Heart left ventricle (tissue), 16 donors: Measurements from ENCODE around the gene ABCC5. TPM values are rescaled to one million over a fixed set of nuclear protein-coding genes. Genes with fewer than 3 reads are reported as not detected.

Source experiments
- ATAC-seq, 4 donors: fragments of 200-7000 bp; cut with Tn5 transposase; one replicate each; pipeline ENCODE4 v1.9.1; 2020 to 2022; ENCODE audit warnings: moderate library complexity in 4 of 4, mild to moderate bottlenecking in 3 of 4, moderate number of reproducible peaks in 1 of 4
- DNase-seq, 5 donors: peaks; one replicate each; pipeline ENCODE4 v3.0.0-alpha.2; 2020
- H3K27ac ChIP-seq, 12 donors: fragments of 200-600 bp; sonication (generic) in 4 of 12; one replicate each; pipeline versions ENCODE4 v1.5.0 to v1.8.0; 2016 to 2022; ENCODE audit warnings: mild to moderate bottlenecking in 2 of 12
- H3K27me3 ChIP-seq, 9 donors: fragments of 200-600 bp; sonication (generic) in 2 of 9; one replicate each; pipeline versions ENCODE4 v1.5.1 to v1.8.0; 2016 to 2022; ENCODE audit warnings: mild to moderate bottlenecking in 3 of 9
- H3K36me3 ChIP-seq, 9 donors: fragments of 200-600 bp; sonication (generic) in 2 of 9; one replicate each; pipeline versions ENCODE4 v1.5.0 to v1.8.0; 2018 to 2022; ENCODE audit warnings: mild to moderate bottlenecking in 2 of 9
- H3K4me1 ChIP-seq, 12 donors: fragments of 200-600 bp; sonication (generic) in 4 of 12; one replicate each; pipeline versions ENCODE4 v1.5.0 to v1.8.0; 2016 to 2022; ENCODE audit warnings: mild to moderate bottlenecking in 3 of 12
- H3K4me3 ChIP-seq, 12 donors: fragments of 200-600 bp; sonication (generic) in 4 of 12; one replicate each; pipeline versions ENCODE4 v1.5.0 to v1.8.0; 2017 to 2022; ENCODE audit warnings: mild to moderate bottlenecking in 9 of 12, moderate library complexity in 4 of 12
- H3K9me3 ChIP-seq, 12 donors: fragments of 200-600 bp; sonication (generic) in 4 of 12; one replicate each; pipeline versions ENCODE4 v1.5.0 to v1.8.0; 2016 to 2022; ENCODE audit warnings: mild to moderate bottlenecking in 1 of 12
- POLR2A ChIP-seq, 2 donors: fragments of 450-650 bp; IDR thresholded peaks; one replicate each; pipeline ENCODE4 v1.6.1; 2017; ENCODE audit warnings: antibody characterized with exemption in 2 of 2, mild to moderate bottlenecking in 2 of 2, moderate library complexity in 2 of 2
- WGBS, 4 donors: extraction: QIAGEN DNeasy Blood & Tissue Kit in 2 of 4; methylation state at CpG; one replicate each; pipeline versions ENCODE4 v1.1.5 to v1.1.7; 2013 to 2018; 5-methylcytosine and 5-hydroxymethylcytosine counted together
- intact Hi-C, 10 donors: fragments of 100-400 bp; cut with DNase I; formaldehyde crosslinking; loops; one replicate each; pipeline versions ENCODE4 v1.11.1 to v1.14.2; 2022
- polyA plus RNA-seq, 2 donors: library from polyadenylated mRNA; stranded (reverse); fragments of 200-250 nt; gene quantifications; one replicate each; pipeline ENCODE4 v1.2.3, GENCODE V29; 2013
- total RNA-seq, 9 donors: library from RNA; depleted of rRNA in 2 of 9; stranded (reverse); fragments of >200 nt in 2 of 9; fragmentation: NEBNext Ultra II Directional in 3 of 9; extraction: Animal tissue kit (Norgen Biotek cat#: 25700) in 3 of 9; gene quantifications; one replicate each; pipeline versions ENCODE4 v1.1.0 to v1.2.4, GENCODE V29; 2016 to 2023
- TF ChIP-seq, protein P1 (sequence below), 12 donors: fragments of 200-600 bp; sonication (generic) in 4 of 12; IDR thresholded peaks; one replicate each; pipeline versions ENCODE4 v1.5.0 to v1.8.0; 2018 to 2022; ENCODE audit warnings: antibody characterized with exemption in 12 of 12, mild to moderate bottlenecking in 5 of 12
- donor health status: ischemic (EF 13 %, LVEDD 7.1; RV severe dilation, severe dysfunction).
- donor health status: healthy with polysubstance abuse.
- donor health status: DM: no; HTN: yes; CAD: no.
- donor health status: DM: no; HTN: no; CAD: no.
- donor health status: ischemic (EF 25% LVEDD 6.9; RV normal size, moderate dysfunction).
- donor health status: ischemic (EF 25% LVEDD 5.7; RV mildly dilated, moderate dysfunction).
- donor health status: healthy.
- donor health status: DM: yes; HTN: yes; CAD: no.
- donor health status: ischemic (EF 35%, LVEDD 5.7; RV mildly dilated, moderate dysfunction).
- donor health status: nonischemic (EF 11% LVEDD 7.7; RV severe dilation, severe dysfunction).
- donor health status: DM: yes; HTN: yes; CAD: no.
- donor health status: PGD.
- donor health status: ischemic (EF 29% LVEDD 5.4; RV normal size, mild dysfunction).
- donor health status: nonischemic (EF 23%, LVEDD 6.1; RV moderate dilation, normal function).

ABCC5 gene
- total and polyA plus RNA-seq, 11 donors, result 16.4 to 61.7 (median 32.6) TPM

DNA sequence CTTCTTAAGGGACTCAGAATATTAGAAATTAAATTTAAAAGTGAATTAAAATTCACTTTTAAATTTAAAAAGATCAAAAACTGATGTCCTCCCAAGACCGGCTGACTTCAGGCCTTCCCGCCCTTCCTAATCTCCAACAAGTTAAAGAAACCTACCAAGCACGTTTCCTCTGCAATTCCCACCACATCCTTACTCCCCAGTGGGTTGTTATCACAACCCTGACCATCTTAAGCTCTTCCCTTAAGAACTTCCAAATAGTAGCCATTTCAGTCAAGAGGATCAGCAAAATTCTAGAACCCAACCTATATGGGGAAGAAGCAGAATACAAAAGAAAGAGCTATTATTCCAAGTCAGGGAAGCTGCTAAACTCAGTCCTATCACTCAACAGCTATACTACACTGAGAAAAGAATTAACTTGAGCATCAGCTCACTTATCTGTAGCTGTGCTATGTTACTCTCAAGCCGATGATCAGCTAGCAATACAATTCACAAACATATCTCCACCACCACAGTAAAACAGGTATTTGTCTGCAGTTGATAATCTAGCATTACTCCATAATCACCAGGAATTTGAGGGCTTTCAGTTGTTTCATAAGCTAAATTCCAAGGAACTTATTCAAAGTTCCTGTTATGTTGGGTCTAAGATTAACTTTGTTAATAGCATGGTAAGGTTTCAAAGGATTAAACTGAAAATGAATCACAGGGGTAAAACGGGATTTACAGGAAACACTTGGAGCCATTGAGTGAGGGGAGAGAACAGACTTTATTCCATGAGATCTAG is 14.3 kb downstream of the ABCC5 start:
- no peak for TF ChIP-seq POLR2A (IDR thresholded peaks at IDR 0.05)
- TF ChIP-seq, protein P1, sequence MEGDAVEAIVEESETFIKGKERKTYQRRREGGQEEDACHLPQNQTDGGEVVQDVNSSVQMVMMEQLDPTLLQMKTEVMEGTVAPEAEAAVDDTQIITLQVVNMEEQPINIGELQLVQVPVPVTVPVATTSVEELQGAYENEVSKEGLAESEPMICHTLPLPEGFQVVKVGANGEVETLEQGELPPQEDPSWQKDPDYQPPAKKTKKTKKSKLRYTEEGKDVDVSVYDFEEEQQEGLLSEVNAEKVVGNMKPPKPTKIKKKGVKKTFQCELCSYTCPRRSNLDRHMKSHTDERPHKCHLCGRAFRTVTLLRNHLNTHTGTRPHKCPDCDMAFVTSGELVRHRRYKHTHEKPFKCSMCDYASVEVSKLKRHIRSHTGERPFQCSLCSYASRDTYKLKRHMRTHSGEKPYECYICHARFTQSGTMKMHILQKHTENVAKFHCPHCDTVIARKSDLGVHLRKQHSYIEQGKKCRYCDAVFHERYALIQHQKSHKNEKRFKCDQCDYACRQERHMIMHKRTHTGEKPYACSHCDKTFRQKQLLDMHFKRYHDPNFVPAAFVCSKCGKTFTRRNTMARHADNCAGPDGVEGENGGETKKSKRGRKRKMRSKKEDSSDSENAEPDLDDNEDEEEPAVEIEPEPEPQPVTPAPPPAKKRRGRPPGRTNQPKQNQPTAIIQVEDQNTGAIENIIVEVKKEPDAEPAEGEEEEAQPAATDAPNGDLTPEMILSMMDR (IDR thresholded peaks at IDR 0.05), result no peak
- WGBS, 4 donors, result 69 to 73% (median 70%) methylated on average over 5 of the region's 5 CpGs
- Histone ChIP-seq H3K27ac (peak overlapping the region in 8 of 12 donors; percentile 27 to 87 (median 54)), H3K4me3 (no peak overlapping the region), H3K4me1 (peaks cover 0 to 79% (median 45%) of the 10 kb centered on the region in 12 donors), H3K27me3 (no peaks in the 10 kb centered on the region), H3K36me3 (peaks cover 0 to 22% (median 8%) of the 10 kb centered on the region in 9 donors), H3K9me3 (no peaks in the 10 kb centered on the region)
- DNase-seq, result no peak
- ATAC-seq, result no peak
- intact Hi-C loops, result no loop called here

DNA sequence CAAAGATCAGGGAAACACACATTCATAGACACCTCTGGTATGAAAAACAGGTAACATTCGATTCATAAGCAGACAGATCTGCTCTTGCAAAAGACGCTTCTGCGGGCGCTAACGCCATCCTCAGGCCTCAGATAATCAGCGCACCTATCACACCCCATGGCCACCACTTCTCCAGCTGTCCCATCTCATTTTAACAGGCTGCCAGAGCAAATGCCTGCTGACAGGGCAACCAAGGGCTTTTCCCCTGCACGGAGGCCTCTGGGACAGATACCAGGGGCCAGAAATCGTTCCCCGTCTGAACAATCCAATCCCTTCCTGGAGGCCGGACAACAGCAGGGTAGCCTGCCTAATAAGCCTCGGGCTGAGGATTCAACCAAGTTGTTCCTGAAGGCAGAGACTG is 15.2 kb downstream of the ABCC5 start:
- H3K27ac ChIP-seq, result peak overlapping the region in 10 of 12 donors; percentile 3 to 72 (median 48)
- no peaks in the 10 kb centered on the region for H3K27me3 ChIP-seq
- ATAC-seq, result peak; percentile 70 to 86 (median 75)
- no peak overlapping the region for H3K4me3 ChIP-seq
- intact Hi-C loops, result no loop called here
- peaks cover 0 to 20% (median 8%) of the 10 kb centered on the region in 9 donors for H3K36me3 ChIP-seq
- H3K4me1 ChIP-seq, result peaks cover 0 to 77% (median 42%) of the 10 kb centered on the region in 12 donors
- H3K9me3 ChIP-seq, result no peaks in the 10 kb centered on the region
- peak in 4 of 5 donors; percentile 50 to 67 (median 65) for DNase-seq
- WGBS, 4 donors, result 54 to 65% (median 59%) methylated on average over 10 to 11 of the region's 11 CpGs
- no peak for TF ChIP-seq POLR2A (IDR thresholded peaks at IDR 0.05)
- TF ChIP-seq, protein P1 (IDR thresholded peaks at IDR 0.05), result peak in 2 of 12 donors; percentile 8 to 22

DNA sequence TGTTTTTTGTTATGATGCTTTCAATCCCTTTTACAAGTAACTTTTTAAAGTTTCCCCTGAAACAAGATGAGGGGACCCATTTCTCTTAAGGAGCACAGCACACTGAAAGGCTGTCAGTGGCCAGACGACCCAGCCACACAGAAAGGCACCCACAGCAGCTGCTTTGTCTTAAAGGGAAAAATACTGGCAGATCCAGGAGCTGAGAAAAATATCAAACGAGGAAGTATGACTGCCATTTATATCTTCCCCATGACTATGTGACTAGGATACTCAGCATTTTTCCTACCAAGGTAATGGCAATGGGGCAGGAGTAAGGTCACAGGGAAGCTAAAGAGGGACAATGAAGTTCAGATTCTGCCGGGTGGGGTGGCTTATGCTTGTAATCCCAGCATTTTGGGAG is 15.9 kb downstream of the ABCC5 start:
- DNase-seq, result no peak
- Histone ChIP-seq H3K4me3 (no peak overlapping the region), H3K36me3 (peaks cover 0 to 20% (median 8%) of the 10 kb centered on the region in 9 donors), H3K27ac (peak overlapping the region in 6 of 12 donors; percentile 27 to 63 (median 50)), H3K27me3 (no peaks in the 10 kb centered on the region), H3K9me3 (no peaks in the 10 kb centered on the region), H3K4me1 (peaks cover 0 to 74% (median 42%) of the 10 kb centered on the region in 12 donors)
- 56 to 68% (median 62%) methylated on average over 3 of the region's 3 CpGs for WGBS, 4 donors
- TF ChIP-seq, protein P1 (IDR thresholded peaks at IDR 0.05), result no peak
- TF ChIP-seq POLR2A (IDR thresholded peaks at IDR 0.05), result no peak
- no peak for ATAC-seq
- intact Hi-C loops, result no loop called here

DNA sequence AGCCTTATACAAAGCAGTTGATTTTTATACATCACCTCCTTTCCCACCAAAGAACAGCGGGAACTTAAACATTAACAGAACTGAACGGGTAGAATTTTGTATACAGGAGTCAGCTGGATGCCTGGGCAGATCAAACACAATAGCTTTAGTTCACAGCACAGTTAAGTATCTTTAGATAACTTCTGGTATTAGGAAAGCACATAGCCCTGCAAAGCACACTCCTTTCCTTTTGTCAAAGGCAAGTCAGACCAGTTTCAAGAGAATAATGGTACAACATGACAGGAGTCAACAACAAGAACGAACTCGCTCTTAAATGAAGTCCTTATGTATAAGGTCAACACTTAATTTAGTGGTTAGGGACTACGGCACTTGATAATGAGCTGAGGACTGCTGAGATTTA is 26.3 kb downstream of the ABCC5 start:
- intact Hi-C loops, result no loop called here
- Histone ChIP-seq H3K27ac (no peak overlapping the region), H3K9me3 (no peaks in the 10 kb centered on the region), H3K27me3 (no peaks in the 10 kb centered on the region), H3K4me3 (no peak overlapping the region), H3K4me1 (no peaks in the 10 kb centered on the region), H3K36me3 (peaks cover 0 to 39% (median 29%) of the 10 kb centered on the region in 9 donors)
- no peak for ATAC-seq
- DNase-seq, result no peak
- TF ChIP-seq POLR2A (IDR thresholded peaks at IDR 0.05), result no peak
- TF ChIP-seq, protein P1 (IDR thresholded peaks at IDR 0.05), result no peak
- WGBS, 4 donors, result 78 to 84% (median 81%) methylated on average over 5 of the region's 5 CpGs
